Endothelial cell (in vitro differentiated cells): ENCODE data around the gene GRAP2. TPM values are rescaled to one million over a fixed set of nuclear protein-coding genes. Genes with fewer than 3 reads are reported as not detected.

ENCODE experiments used
- DNase-seq: peaks from one replicate; pipeline ENCODE4 v3.0.0; 2021; ENCODE audit warnings: low spot score
- H3K27ac Mint-ChIP-seq: one replicate; pipeline ENCODE4 v1.8.0; 2021; ENCODE audit warnings: mixed read lengths, inconsistent platforms; ENCODE audit not compliant: unreplicated experiment
- H3K27me3 Mint-ChIP-seq: one replicate; pipeline ENCODE4 v1.8.0; 2021; ENCODE audit warnings: mild to moderate bottlenecking, moderate library complexity, mixed read lengths, inconsistent platforms; ENCODE audit not compliant: unreplicated experiment
- H3K36me3 Mint-ChIP-seq: one replicate; pipeline ENCODE4 v1.8.0; 2021; ENCODE audit warnings: mild to moderate bottlenecking, low read depth, mixed read lengths, inconsistent platforms; ENCODE audit not compliant: unreplicated experiment
- H3K4me1 Mint-ChIP-seq: one replicate; pipeline ENCODE4 v1.8.0; 2021; ENCODE audit warnings: mild to moderate bottlenecking, mixed read lengths, inconsistent platforms; ENCODE audit not compliant: unreplicated experiment
- H3K4me3 Mint-ChIP-seq: one replicate; pipeline ENCODE4 v1.8.0; 2021; ENCODE audit warnings: mild to moderate bottlenecking, mixed read lengths, inconsistent platforms; ENCODE audit not compliant: unreplicated experiment
- H3K9me3 Mint-ChIP-seq: one replicate; pipeline ENCODE4 v1.8.0; 2021; ENCODE audit warnings: mixed read lengths, inconsistent platforms; ENCODE audit not compliant: unreplicated experiment
- CTCF ChIP-seq: fragments of 200-600 bp; sonication (generic); IDR thresholded peaks from one replicate; pipeline ENCODE4 v1.5.0; 2021; ENCODE audit warnings: antibody characterized with exemption; ENCODE audit not compliant: unreplicated experiment
- total RNA-seq: library from RNA; stranded (reverse); fragmentation: NEBNext Ultra II Directional; extraction: Animal tissue kit (Norgen Biotek cat#: 25700); gene quantifications from one replicate; pipeline ENCODE4 v1.2.1, GENCODE V29; 2021; ENCODE audit not compliant: unreplicated experiment

Gene GRAP2
- total RNA-seq, 1 donor from 2014 or later: 20.5 TPM

- no peaks in the 10 kb centered on the region for H3K36me3 Mint-ChIP-seq
- no peak overlapping the region for H3K4me3 Mint-ChIP-seq
- no peaks in the 10 kb centered on the region for H3K4me1 Mint-ChIP-seq
- H3K27me3 Mint-ChIP-seq: no peaks in the 10 kb centered on the region
- TF ChIP-seq CTCF: no peak
- H3K9me3 Mint-ChIP-seq: no peaks in the 10 kb centered on the region
- DNase-seq: no peak
- H3K27ac Mint-ChIP-seq: no peak overlapping the region
These were observed 120.1 kb downstream of the GRAP2 start for GRCh38 chr22:40020956-40021355.

- H3K4me3 Mint-ChIP-seq: no peak overlapping the region
- no peaks in the 10 kb centered on the region for H3K36me3 Mint-ChIP-seq
- no peaks in the 10 kb centered on the region for H3K4me1 Mint-ChIP-seq
- no peaks in the 10 kb centered on the region for H3K9me3 Mint-ChIP-seq
- no peak for DNase-seq
- H3K27ac Mint-ChIP-seq: no peak overlapping the region
- H3K27me3 Mint-ChIP-seq: no peaks in the 10 kb centered on the region
- no peak for TF ChIP-seq CTCF
These were observed 120.6 kb downstream of the GRAP2 start for GRCh38 chr22:40021401-40022000.

- no peaks in the 10 kb centered on the region for H3K27me3 Mint-ChIP-seq
- H3K4me1 Mint-ChIP-seq: no peaks in the 10 kb centered on the region
- TF ChIP-seq CTCF: no peak
- no peak overlapping the region for H3K4me3 Mint-ChIP-seq
- DNase-seq: no peak
- H3K9me3 Mint-ChIP-seq: no peaks in the 10 kb centered on the region
- no peak overlapping the region for H3K27ac Mint-ChIP-seq
- no peaks in the 10 kb centered on the region for H3K36me3 Mint-ChIP-seq
These were observed 121.8 kb downstream of the GRAP2 start for GRCh38 chr22:40022536-40023240.

Other genes with a start within 250 kb of the GRAP2 start
- gene ENTHD1, start 7.3 kb upstream of the GRAP2 start, total RNA-seq: not detected
- gene TMA7B, start 59.3 kb downstream of the GRAP2 start, total RNA-seq: 1.0 TPM
- gene FAM83F, start 93.9 kb downstream of the GRAP2 start, total RNA-seq: 3.5 TPM